SK-N-SH (cell line): Measurements from ENCODE around the gene SYNGR1. TPM values are rescaled to one million over a fixed set of nuclear protein-coding genes. Genes with fewer than 3 reads are reported as not detected.

Experiments
- CTCF ChIA-PET: fragments of 300-600, 350-600 bp; formaldehyde crosslinking; extraction: SDS; loops from one replicate; lab custom pipeline; 2021; lab: Yijun Ruan, JAX
- POLR2A ChIA-PET: fragments of 350-600 bp; sonication (Branson Sonifier 250); formaldehyde crosslinking; extraction: SDS; loops from one replicate; lab custom pipeline; 2020; ENCODE audit warnings: antibody characterized with exemption, inconsistent platforms; lab: Yijun Ruan, JAX
- DNase-seq: peaks from one replicate; pipeline ENCODE4 v3.0.0; 2012
- H2AFZ ChIP-seq: fragments of 200-600 bp; sonication (generic); 2 replicates; pipeline ENCODE4 v1.8.1; 2016; ENCODE audit warnings: antibody characterized with exemption, mild to moderate bottlenecking, low read depth
- H3F3A ChIP-seq: fragments of 200-600 bp; sonication (generic); replicated peaks from 2 replicates; pipeline ENCODE3; 2016; ENCODE audit warnings: antibody characterized with exemption, mild to moderate bottlenecking; ENCODE audit not compliant: insufficient read depth
- H3K27ac ChIP-seq, 2 experiments: fragments of 200-500 bp in 1 of 2; fragments of 200-600 bp in 1 of 2; sonication (Bioruptor generic) in 1 of 2; sonication (generic), shearing (Covaris generic) in 1 of 2; 2 replicates each; pipeline versions ENCODE4 v1.5.1 to v1.6.1; 2014 to 2016; ENCODE audit warnings: low read depth in 2 of 2, inconsistent platforms in 1 of 2, low read length in 1 of 2, mild to moderate bottlenecking in 1 of 2, mixed read lengths in 1 of 2
- H3K27me3 ChIP-seq: fragments of 200-600 bp; sonication (generic), shearing (Covaris generic); 2 replicates; pipeline ENCODE4 v1.6.1; 2016; ENCODE audit warnings: mixed run types; ENCODE audit not compliant: insufficient read depth
- H3K36me3 ChIP-seq, 2 experiments: fragments of 200-500 bp in 1 of 2; fragments of 200-600 bp in 1 of 2; sonication (Bioruptor generic) in 1 of 2; sonication (generic) in 1 of 2; replicated peaks in 1 of 2; 2 replicates each; pipeline versions ENCODE3 to v1.5.1; 2014 to 2016; ENCODE audit warnings: low read length in 1 of 2, mild to moderate bottlenecking in 1 of 2; ENCODE audit not compliant: insufficient read depth in 2 of 2, control insufficient read depth in 1 of 2
- H3K4me1 ChIP-seq, 2 experiments: fragments of 200-500 bp in 1 of 2; fragments of 200-600 bp in 1 of 2; sonication (Bioruptor generic) in 1 of 2; sonication (generic), shearing (Covaris generic) in 1 of 2; 2 replicates each; pipeline versions ENCODE4 v1.5.1 to v1.6.1; 2014 to 2016; ENCODE audit warnings: low read depth in 1 of 2, low read length in 1 of 2, mixed run types in 1 of 2; ENCODE audit not compliant: insufficient read depth in 2 of 2, control insufficient read depth in 1 of 2
- H3K4me2 ChIP-seq: fragments of 200-600 bp; sonication (generic), shearing (Covaris generic); 2 replicates; pipeline ENCODE4 v1.6.1; 2017; ENCODE audit warnings: mixed run types
- H3K4me3 ChIP-seq, 2 experiments: fragments of 200-500 bp in 1 of 2; fragments of 200-600 bp in 1 of 2; sonication (Bioruptor generic) in 1 of 2; sonication (generic), shearing (Covaris generic) in 1 of 2; 2 replicates each; pipeline versions ENCODE4 v1.5.1 to v1.8.1; 2014 to 2016; ENCODE audit warnings: low read depth in 2 of 2, inconsistent platforms in 1 of 2, low read length in 1 of 2, mild to moderate bottlenecking in 1 of 2, mixed read lengths in 1 of 2, moderate library complexity in 1 of 2
- H3K79me2 ChIP-seq: fragments of 200-600 bp; sonication (generic); 2 replicates; pipeline ENCODE4 v1.8.1; 2017; ENCODE audit warnings: mild to moderate bottlenecking; ENCODE audit not compliant: insufficient read depth
- H3K9ac ChIP-seq: fragments of 200-600 bp; sonication (generic); 2 replicates; pipeline ENCODE4 v1.6.1; 2017; ENCODE audit warnings: mixed run types
- H3K9me2 ChIP-seq: fragments of 200-600 bp; sonication (generic); 2 replicates; pipeline ENCODE4 v1.6.1; 2017; ENCODE audit warnings: mixed run types
- H3K9me3 ChIP-seq: fragments of 200-600 bp; sonication (generic); 2 replicates; pipeline ENCODE4 v1.6.1; 2017; ENCODE audit warnings: mixed run types, mild to moderate bottlenecking, moderate library complexity
- H4K20me1 ChIP-seq: fragments of 200-600 bp; sonication (generic); 2 replicates; pipeline ENCODE4 v1.6.1; 2017; ENCODE audit warnings: mild to moderate bottlenecking, mixed run types; ENCODE audit not compliant: insufficient read depth
- CHD2 ChIP-seq: fragments of 150-350 bp; IDR thresholded peaks from 2 replicates; pipeline ENCODE4 v1.6.1; 2018; ENCODE audit warnings: low read length; ENCODE audit not compliant: partially characterized antibody
- CTCF ChIP-seq: fragments of 200-600 bp; sonication (generic); IDR thresholded peaks from 2 replicates; pipeline ENCODE4 v1.6.1; 2017; ENCODE audit warnings: antibody characterized with exemption, mild to moderate bottlenecking, moderate library complexity
- EP300 ChIP-seq, 2 experiments: IDR thresholded peaks; 2 replicates each; pipeline versions ENCODE4 v1.4.0 to v1.6.1; 2012; ENCODE audit warnings: borderline replicate concordance in 1 of 2, low read depth in 1 of 2, low read length in 1 of 2
- FOSL2 ChIP-seq: IDR thresholded peaks from 2 replicates; pipeline ENCODE4 v1.4.0; 2012; ENCODE audit warnings: low read depth, mild to moderate bottlenecking, moderate library complexity, borderline replicate concordance
- FOXJ3 ChIP-seq: sonication (generic); formaldehyde crosslinking; IDR thresholded peaks from 2 replicates; pipeline ENCODE4 v1.5.1; 2020; ENCODE audit warnings: mild to moderate bottlenecking, missing genetic modification reagents
- GABPA ChIP-seq: IDR thresholded peaks from 2 replicates; pipeline ENCODE4 v1.4.0; 2012; ENCODE audit warnings: low read depth, mild to moderate bottlenecking
- MXI1 ChIP-seq: IDR thresholded peaks from 2 replicates; pipeline ENCODE4 v1.6.1; 2012; ENCODE audit warnings: mild to moderate bottlenecking, low read depth, low read length, improper control_type of control experiment
- NFIC ChIP-seq: IDR thresholded peaks from 2 replicates; pipeline ENCODE4 v1.4.0; 2012; ENCODE audit warnings: borderline replicate concordance
- RAD21 ChIP-seq: IDR thresholded peaks from 2 replicates; pipeline ENCODE4 v1.6.1; 2012; ENCODE audit warnings: mild to moderate bottlenecking, low read length
- RCOR1 ChIP-seq: fragments of 150-350 bp; IDR thresholded peaks from 2 replicates; pipeline ENCODE4 v1.6.1; 2017; ENCODE audit warnings: antibody characterized with exemption, low read length
- REST ChIP-seq: IDR thresholded peaks from 2 replicates; pipeline ENCODE4 v1.6.1; 2012; ENCODE audit warnings: mild to moderate bottlenecking, low read depth, low read length, moderate library complexity
- SIN3A ChIP-seq: IDR thresholded peaks from 2 replicates; pipeline ENCODE4 v1.6.1; 2012; ENCODE audit warnings: low read depth, mild to moderate bottlenecking, low read length, moderate library complexity, borderline replicate concordance
- SMC3 ChIP-seq: IDR thresholded peaks from 2 replicates; pipeline ENCODE4 v1.6.1; 2012; ENCODE audit warnings: low read depth, low read length, improper control_type of control experiment
- YY1 ChIP-seq: IDR thresholded peaks from 2 replicates; pipeline ENCODE4 v1.4.0; 2012; ENCODE audit warnings: low read depth, mild to moderate bottlenecking
- ZBTB33 ChIP-seq: IDR thresholded peaks from 2 replicates; pipeline ENCODE4 v1.4.0; 2012; ENCODE audit warnings: low read depth, borderline replicate concordance
- WGBS: methylation state at CpG from one replicate; pipeline ENCODE4 v1.1.6; 2017; ENCODE audit warnings: low lambda C conversion rate; 5-methylcytosine and 5-hydroxymethylcytosine counted together
- polyA plus RNA-seq, 3 experiments: library from polyadenylated mRNA; depleted of rRNA; stranded (reverse); fragments of >200 nt; gene quantifications; 2 replicates each; pipeline ENCODE4 v1.2.3, GENCODE V29; 2012

SYNGR1 gene
- polyA plus RNA-seq, 1 of the 3 experiments (the other 2 are of a cell fraction): 18.7 TPM

- H3K27me3 ChIP-seq: no peaks in the 10 kb centered on the region
- no peaks in the 10 kb centered on the region for H3F3A ChIP-seq
- no peak overlapping the region for H3K27ac ChIP-seq
- TF ChIP-seq SIN3A: no peak
- TF ChIP-seq NFIC: no peak
- TF ChIP-seq FOXJ3 (CRISPR knock-in tag): no peak
- TF ChIP-seq SMC3: no peak
- no peak for TF ChIP-seq RAD21
- no peak for TF ChIP-seq EP300 (IDR thresholded peaks at IDR 0.05; ENCODE audit: borderline replicate concordance in 1 of 2, low read depth in 1 of 2, low read length in 1 of 2)
- no peak for TF ChIP-seq CTCF
- no peak for TF ChIP-seq REST
- TF ChIP-seq FOSL2: no peak
- H3K4me3 ChIP-seq: no peak overlapping the region
- no peak for DNase-seq
- no peaks in the 10 kb centered on the region for H3K79me2 ChIP-seq
- ChIA-PET POLR2A (no interaction called here), CTCF (interaction anchor here (0.7 kb wide), 1 partner anchor 39 kb away, joined by 3 read pairs; the partner anchor contains the start of gene TAB1)
- H3K9me2 ChIP-seq: no peaks in the 10 kb centered on the region
- peaks cover 0 to 21% of the 10 kb centered on the region in 2 experiments; a peak in 1 of 4 replicates for H3K4me1 ChIP-seq
- H4K20me1 ChIP-seq: no peaks in the 10 kb centered on the region
- H3K9ac ChIP-seq: no peak overlapping the region
- H3K4me2 ChIP-seq: no peak overlapping the region
- no peak overlapping the region for H2AFZ ChIP-seq
- no peaks in the 10 kb centered on the region for H3K9me3 ChIP-seq
- WGBS: 80% methylated on average over 7 of the region's 14 CpGs
- H3K36me3 ChIP-seq: no peaks in the 10 kb centered on the region
These were observed 11.1 kb downstream of the SYNGR1 start for GRCh38 chr22:39360674-39361413.

- ChIA-PET CTCF (no interaction called here), POLR2A (no interaction called here)
- H3K27me3 ChIP-seq: no peaks in the 10 kb centered on the region
- no peak for DNase-seq
- no peak overlapping the region for H3K27ac ChIP-seq
- H4K20me1 ChIP-seq: no peaks in the 10 kb centered on the region
- 100% methylated on average over 1 of the region's 7 CpGs for WGBS
- no peaks in the 10 kb centered on the region for H3F3A ChIP-seq
- H3K4me2 ChIP-seq: no peak overlapping the region
- H3K79me2 ChIP-seq: no peaks in the 10 kb centered on the region
- no peak overlapping the region for H2AFZ ChIP-seq
- peaks cover 0 to 21% of the 10 kb centered on the region in 2 experiments; a peak in 1 of 4 replicates for H3K4me1 ChIP-seq
- no peaks in the 10 kb centered on the region for H3K36me3 ChIP-seq
- no peaks in the 10 kb centered on the region for H3K9me2 ChIP-seq
- H3K9me3 ChIP-seq: no peaks in the 10 kb centered on the region
- H3K9ac ChIP-seq: no peak overlapping the region
- no peak overlapping the region for H3K4me3 ChIP-seq
- TF ChIP-seq YY1 (no peak), SMC3 (no peak), SIN3A (no peak), REST (no peak), MXI1 (no peak), ZBTB33 (no peak), NFIC (no peak), RCOR1 (no peak), GABPA (no peak), CHD2 (no peak)
These were observed 11.7 kb downstream of the SYNGR1 start for GRCh38 chr22:39361496-39361895.
